Fibroblast of pulmonary artery (primary cell): ENCODE data around the gene CEP85.

Source experiments
- DNase-seq: peaks from one replicate; pipeline ENCODE4 v3.0.0-alpha.2; 2010; ENCODE audit warnings: low read depth
- H3K4me3 ChIP-seq: replicated peaks from 2 replicates; pipeline ENCODE4 v1.5.1; 2011; ENCODE audit warnings: low read depth, mild to moderate bottlenecking, control low read depth, low read length, moderate library complexity
- CTCF ChIP-seq: IDR thresholded peaks from 2 replicates; pipeline ENCODE4 v1.5.1; 2011; ENCODE audit warnings: mild to moderate bottlenecking, control low read depth, low read length, inconsistent platforms; ENCODE audit errors: missing control alignments

Gene CEP85

GRCh38 chr1:26286064-26286416, 52.0 kb downstream of the CEP85 start:
- H3K4me3 ChIP-seq: no peak overlapping the region
- no peak for DNase-seq

DNA sequence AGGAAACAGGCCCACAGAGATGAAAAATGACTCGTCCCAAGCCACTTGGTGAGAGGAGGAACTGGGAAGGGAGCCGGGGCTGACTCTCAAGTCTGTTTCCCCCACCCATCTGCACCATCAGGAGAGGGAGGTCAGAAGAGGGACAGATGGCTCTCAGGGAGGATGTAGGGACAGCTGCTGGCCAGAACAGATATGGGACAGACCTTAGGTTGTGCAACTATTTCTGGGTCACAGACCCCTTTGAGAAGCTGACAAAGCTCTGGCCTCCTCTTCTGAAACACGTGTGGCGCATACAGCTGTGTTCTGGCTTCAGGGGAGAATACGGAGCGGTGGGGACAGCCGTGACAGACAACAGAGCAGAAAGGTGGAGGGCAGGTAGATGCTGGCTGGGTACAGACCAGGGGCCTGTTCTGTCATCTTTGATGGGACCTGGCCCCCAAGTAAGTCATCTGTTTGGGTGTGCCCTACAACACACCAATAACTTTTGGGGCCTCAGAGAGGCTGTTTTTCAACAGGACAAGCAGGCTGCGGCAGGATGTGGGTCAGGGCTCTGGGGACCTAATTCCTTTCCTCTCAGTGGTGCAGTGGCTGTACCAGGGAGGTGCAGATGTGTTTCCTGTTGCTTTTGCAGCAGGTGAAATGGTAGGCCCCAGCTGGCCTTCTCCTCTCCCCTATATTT, 53.2 kb downstream of the CEP85 start:
- H3K4me3 ChIP-seq: no peak overlapping the region
- TF ChIP-seq CTCF: no peak
- DNase-seq: no peak

More at GRCh38 chr1:26286064-26286416, 52.0 kb downstream of the CEP85 start:
- no peak for TF ChIP-seq CTCF

DNA sequence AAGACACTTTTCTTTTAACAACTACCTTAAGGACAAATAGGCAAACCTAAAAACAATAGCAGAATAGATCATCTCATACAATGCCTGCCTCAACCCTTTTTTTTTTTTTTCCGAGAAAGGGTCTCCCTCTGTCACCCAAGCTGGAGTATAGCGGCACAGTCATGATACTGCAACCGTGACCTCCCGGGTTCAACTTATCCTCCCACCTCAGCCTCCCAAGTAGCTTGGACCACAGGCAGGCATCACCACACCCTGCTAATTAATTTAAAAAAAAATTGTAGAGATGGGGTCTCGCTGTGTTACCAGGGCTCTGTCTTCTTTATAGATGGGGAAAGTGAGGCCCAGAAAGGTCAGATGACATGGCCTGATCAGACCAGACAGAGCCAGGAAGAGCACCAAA, 53.8 kb downstream of the CEP85 start:
- no peak for DNase-seq
- TF ChIP-seq CTCF: no peak
- no peak overlapping the region for H3K4me3 ChIP-seq

- TF ChIP-seq CTCF: no peak
- H3K4me3 ChIP-seq: no peak overlapping the region
- no peak for DNase-seq
These were observed 54.4 kb downstream of the CEP85 start for GRCh38 chr1:26288311-26288941.

GRCh38 chr1:26289158-26290059, 55.4 kb downstream of the CEP85 start:
- no peak for TF ChIP-seq CTCF
- no peak overlapping the region for H3K4me3 ChIP-seq
- DNase-seq: no peak

GRCh38 chr1:26290122-26290881, 56.3 kb downstream of the CEP85 start:
- no peak overlapping the region for H3K4me3 ChIP-seq
- no peak for DNase-seq
- TF ChIP-seq CTCF: no peak
